Endodermal cell (in vitro differentiated cells): ENCODE results near the gene SUSD6. TPM values are rescaled to one million over a fixed set of nuclear protein-coding genes. Genes with fewer than 3 reads are reported as not detected.

Source experiments
- DNase-seq: peaks from one replicate; pipeline ENCODE4 v3.0.0-alpha.2; 2017
- H3K27ac ChIP-seq: 2 replicates; pipeline ENCODE4 v1.5.1; 2013; ENCODE audit warnings: mild to moderate bottlenecking, low read depth, low read length, moderate library complexity
- H3K27me3 ChIP-seq: 2 replicates; pipeline ENCODE4 v1.6.1; 2013; ENCODE audit warnings: mild to moderate bottlenecking, low read length, moderate library complexity; ENCODE audit not compliant: insufficient read depth, control insufficient read depth, poor library complexity, severe bottlenecking
- H3K36me3 ChIP-seq: 2 replicates; pipeline ENCODE4 v1.7.0; 2013; ENCODE audit warnings: mild to moderate bottlenecking, low read length, moderate library complexity; ENCODE audit not compliant: control insufficient read depth, insufficient read depth
- H3K4me1 ChIP-seq: one replicate; pipeline ENCODE4 v1.7.0; 2013; ENCODE audit warnings: low read length; ENCODE audit not compliant: control insufficient read depth, insufficient read depth
- H3K4me3 ChIP-seq: 2 replicates; pipeline ENCODE4 v1.5.1; 2013; ENCODE audit warnings: mild to moderate bottlenecking, low read length, moderate library complexity
- H3K9ac ChIP-seq: 2 replicates; pipeline ENCODE4 v1.6.1; 2013; ENCODE audit warnings: mild to moderate bottlenecking, low read length, moderate library complexity; ENCODE audit not compliant: poor library complexity, severe bottlenecking; ENCODE audit errors: extremely low read depth
- H3K9me3 ChIP-seq: 2 replicates; pipeline ENCODE4 v1.6.1; 2013; ENCODE audit warnings: mild to moderate bottlenecking, low read length, moderate library complexity; ENCODE audit not compliant: control insufficient read depth
- H3K27ac Mint-ChIP-seq: 2 replicates; pipeline ENCODE4 v1.8.0; 2020; ENCODE audit warnings: mixed read lengths
- H3K27me3 Mint-ChIP-seq: 2 replicates; pipeline ENCODE4 v1.8.0; 2021; ENCODE audit warnings: mild to moderate bottlenecking, mixed read lengths; ENCODE audit not compliant: insufficient read depth
- H3K36me3 Mint-ChIP-seq: 2 replicates; pipeline ENCODE4 v1.8.0; 2020; ENCODE audit warnings: low read depth, mixed read lengths
- H3K4me1 Mint-ChIP-seq: 2 replicates; pipeline ENCODE4 v1.8.0; 2020; ENCODE audit warnings: mixed read lengths
- H3K4me3 Mint-ChIP-seq: 2 replicates; pipeline ENCODE4 v1.8.0; 2020; ENCODE audit warnings: mild to moderate bottlenecking, moderate library complexity, mixed read lengths
- H3K9me3 Mint-ChIP-seq: 2 replicates; pipeline ENCODE4 v1.8.0; 2020; ENCODE audit warnings: mild to moderate bottlenecking, mixed read lengths
- WGBS, 2 experiments: methylation state at CpG; one replicate each; pipeline versions ENCODE4 v1.1.5 to v1.1.7; 2013; ENCODE audit warnings: missing lambda C conversion rate in 2 of 2, mixed read lengths in 1 of 2; ENCODE audit not compliant: insufficient coverage in 1 of 2, insufficient read length in 1 of 2; 5-methylcytosine and 5-hydroxymethylcytosine counted together
- total RNA-seq, 2 donors: library from RNA; stranded (reverse); fragmentation: NEBNext Ultra II Directional in 1 of 2; extraction: Animal tissue kit (Norgen Biotek cat#: 25700) in 1 of 2; gene quantifications; 2 replicates in 1 of 2; 3 replicates in 1 of 2; pipeline ENCODE4 v1.2.1, GENCODE V29; 2021
- TF ChIP-seq, protein P1 (sequence below): fragments of 200-600 bp; sonication (generic); conservative IDR thresholded peaks from 2 replicates; pipeline ENCODE4 v1.5.0; 2021; ENCODE audit warnings: antibody characterized with exemption, mild to moderate bottlenecking

SUSD6 gene
- total RNA-seq, 2 donors from 2014 or later: 5.7 to 5.9 TPM

DNA sequence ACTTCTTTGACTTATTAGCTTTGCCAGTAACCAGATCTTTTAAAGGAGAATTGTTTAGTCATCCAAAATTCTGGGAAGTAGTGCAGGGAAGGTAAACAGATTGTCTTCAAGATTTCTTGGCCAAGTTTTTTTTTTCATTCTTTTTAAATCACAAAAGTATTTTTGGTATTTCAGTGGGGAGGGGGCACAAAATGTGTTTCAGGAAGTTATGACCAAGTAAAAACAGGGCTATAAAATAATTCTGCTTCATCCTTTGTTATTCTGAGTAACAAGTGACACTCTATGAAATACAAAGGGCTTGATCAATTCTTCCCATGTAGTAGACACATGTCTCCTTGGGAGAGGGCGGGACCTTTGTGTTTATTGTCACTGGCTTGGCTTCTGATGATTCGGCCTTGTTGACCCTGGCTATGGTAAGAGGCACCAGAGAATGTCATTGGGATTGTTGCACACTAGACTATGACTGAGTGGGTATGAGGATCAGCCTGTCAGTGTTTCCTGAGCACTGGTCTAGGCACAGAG lies 55.4 kb downstream of the SUSD6 start:
- Mint-ChIP-seq H3K27me3 (no peaks in the 10 kb centered on the region), H3K4me3 (no peak overlapping the region), H3K4me1 (peaks cover 52% of the 10 kb centered on the region), H3K27ac (no peak overlapping the region), H3K36me3 (no peaks in the 10 kb centered on the region), H3K9me3 (no peaks in the 10 kb centered on the region)
- Histone ChIP-seq H3K4me3 (no peak overlapping the region), H3K9ac (no peak overlapping the region), H3K27ac (no peak overlapping the region), H3K9me3 (no peaks in the 10 kb centered on the region), H3K36me3 (no peaks in the 10 kb centered on the region), H3K4me1 (peaks cover 31% of the 10 kb centered on the region), H3K27me3 (no peaks in the 10 kb centered on the region)
- TF ChIP-seq, protein P1, sequence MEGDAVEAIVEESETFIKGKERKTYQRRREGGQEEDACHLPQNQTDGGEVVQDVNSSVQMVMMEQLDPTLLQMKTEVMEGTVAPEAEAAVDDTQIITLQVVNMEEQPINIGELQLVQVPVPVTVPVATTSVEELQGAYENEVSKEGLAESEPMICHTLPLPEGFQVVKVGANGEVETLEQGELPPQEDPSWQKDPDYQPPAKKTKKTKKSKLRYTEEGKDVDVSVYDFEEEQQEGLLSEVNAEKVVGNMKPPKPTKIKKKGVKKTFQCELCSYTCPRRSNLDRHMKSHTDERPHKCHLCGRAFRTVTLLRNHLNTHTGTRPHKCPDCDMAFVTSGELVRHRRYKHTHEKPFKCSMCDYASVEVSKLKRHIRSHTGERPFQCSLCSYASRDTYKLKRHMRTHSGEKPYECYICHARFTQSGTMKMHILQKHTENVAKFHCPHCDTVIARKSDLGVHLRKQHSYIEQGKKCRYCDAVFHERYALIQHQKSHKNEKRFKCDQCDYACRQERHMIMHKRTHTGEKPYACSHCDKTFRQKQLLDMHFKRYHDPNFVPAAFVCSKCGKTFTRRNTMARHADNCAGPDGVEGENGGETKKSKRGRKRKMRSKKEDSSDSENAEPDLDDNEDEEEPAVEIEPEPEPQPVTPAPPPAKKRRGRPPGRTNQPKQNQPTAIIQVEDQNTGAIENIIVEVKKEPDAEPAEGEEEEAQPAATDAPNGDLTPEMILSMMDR: no peak
- 82 to 91% methylated on average over 2 of the region's 2 CpGs for WGBS, 2 experiments
- DNase-seq: no peak

DNA sequence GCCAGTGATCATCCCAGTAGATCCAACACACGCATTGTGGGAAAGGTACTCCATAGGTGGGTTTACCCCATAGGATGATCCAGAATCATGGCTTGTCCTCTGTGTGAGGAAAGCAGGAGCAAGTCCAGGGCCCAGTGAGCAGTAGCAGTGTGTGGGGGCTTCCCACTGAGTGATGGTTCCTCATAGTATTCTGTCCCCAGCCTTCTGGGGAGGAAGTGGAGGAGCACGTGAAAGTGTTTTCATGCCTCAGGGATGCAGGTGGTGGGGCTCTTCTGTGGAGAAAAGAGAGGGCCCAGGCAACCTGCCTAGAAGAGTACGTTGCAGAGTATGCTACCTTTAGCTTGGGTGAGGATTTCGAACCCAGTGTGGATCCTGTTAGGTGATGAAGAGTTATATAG lies 56.5 kb downstream of the SUSD6 start:
- H3K27ac ChIP-seq: no peak overlapping the region
- H3K36me3 ChIP-seq: no peaks in the 10 kb centered on the region
- H3K27me3 ChIP-seq: no peaks in the 10 kb centered on the region
- Mint-ChIP-seq H3K4me1 (peaks cover 51% of the 10 kb centered on the region), H3K4me3 (no peak overlapping the region), H3K27ac (no peak overlapping the region), H3K27me3 (no peaks in the 10 kb centered on the region), H3K9me3 (no peaks in the 10 kb centered on the region), H3K36me3 (no peaks in the 10 kb centered on the region)
- H3K4me3 ChIP-seq: no peak overlapping the region
- H3K9ac ChIP-seq: no peak overlapping the region
- H3K4me1 ChIP-seq: peaks cover 32% of the 10 kb centered on the region
- 83 to 87% methylated on average over 4 of the region's 4 CpGs for WGBS, 2 experiments
- no peak for DNase-seq
- TF ChIP-seq, protein P1: no peak
- no peaks in the 10 kb centered on the region for H3K9me3 ChIP-seq

DNA sequence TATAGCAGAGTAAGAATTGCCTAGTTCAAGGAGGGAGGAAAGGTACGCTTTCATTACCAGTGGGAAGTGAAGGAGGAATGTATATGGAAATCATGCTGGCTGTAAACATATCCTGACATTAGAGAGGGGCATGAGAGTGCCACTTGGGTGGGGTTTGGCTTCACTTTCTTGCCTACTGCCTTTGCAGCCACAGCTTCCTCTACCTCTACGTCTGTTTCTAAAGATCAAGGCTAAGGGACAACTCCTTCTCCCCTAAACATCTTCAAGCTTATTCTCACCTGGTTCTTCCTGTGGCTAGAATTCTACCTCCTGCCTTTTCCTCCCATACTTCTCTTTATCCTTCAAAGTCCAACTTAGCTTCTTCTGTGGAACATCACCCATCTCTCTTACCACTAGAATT lies 58.0 kb downstream of the SUSD6 start:
- Histone ChIP-seq H3K4me3 (no peak overlapping the region), H3K9me3 (no peaks in the 10 kb centered on the region), H3K27ac (no peak overlapping the region), H3K27me3 (no peaks in the 10 kb centered on the region), H3K36me3 (no peaks in the 10 kb centered on the region), H3K4me1 (peaks cover 32% of the 10 kb centered on the region), H3K9ac (no peak overlapping the region)
- H3K36me3 Mint-ChIP-seq: no peaks in the 10 kb centered on the region
- no peak overlapping the region for H3K27ac Mint-ChIP-seq
- no peaks in the 10 kb centered on the region for H3K9me3 Mint-ChIP-seq
- H3K4me1 Mint-ChIP-seq: peaks cover 55% of the 10 kb centered on the region
- H3K27me3 Mint-ChIP-seq: no peaks in the 10 kb centered on the region
- DNase-seq: no peak
- TF ChIP-seq, protein P1: no peak
- WGBS, 2 experiments: 92 to 96% methylated on average over 2 of the region's 2 CpGs
- H3K4me3 Mint-ChIP-seq: no peak overlapping the region
